Activated T-cell treated with anti-CD3 and anti-CD28 coated beads, Interleukin-2, amount 50 U/mL, for 1 hour (primary cell): ENCODE results near the gene PLD1.
"Not testable (repeated sequence)": the region's sequence is repeated elsewhere in the genome, so short reads cannot be mapped to it uniquely, and the experiment has no call there.

ENCODE experiments used
- DNase-seq: peaks from one replicate; pipeline ENCODE4 v3.0.0-alpha.2; 2020

Gene PLD1

DNA sequence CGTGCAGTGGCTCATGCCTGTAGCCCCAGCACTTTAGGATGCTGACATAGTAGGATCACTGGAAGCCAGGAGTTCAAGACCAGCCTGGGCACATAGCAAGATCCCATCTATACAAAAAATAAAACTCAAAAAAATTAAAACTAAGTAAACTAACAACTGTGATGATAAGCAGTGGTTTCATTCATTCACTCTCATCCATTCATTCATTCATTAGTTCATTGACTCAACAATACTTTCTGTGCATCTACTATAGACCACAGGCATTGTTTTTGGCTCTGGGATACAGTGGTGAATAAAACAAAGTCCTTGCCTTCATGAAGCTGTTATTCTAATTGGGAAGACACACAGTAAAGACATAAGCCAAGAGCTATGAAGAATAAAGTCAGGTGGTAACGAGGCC lies 25.3 kb upstream of the PLD1 start:
- no peak for DNase-seq

DNA sequence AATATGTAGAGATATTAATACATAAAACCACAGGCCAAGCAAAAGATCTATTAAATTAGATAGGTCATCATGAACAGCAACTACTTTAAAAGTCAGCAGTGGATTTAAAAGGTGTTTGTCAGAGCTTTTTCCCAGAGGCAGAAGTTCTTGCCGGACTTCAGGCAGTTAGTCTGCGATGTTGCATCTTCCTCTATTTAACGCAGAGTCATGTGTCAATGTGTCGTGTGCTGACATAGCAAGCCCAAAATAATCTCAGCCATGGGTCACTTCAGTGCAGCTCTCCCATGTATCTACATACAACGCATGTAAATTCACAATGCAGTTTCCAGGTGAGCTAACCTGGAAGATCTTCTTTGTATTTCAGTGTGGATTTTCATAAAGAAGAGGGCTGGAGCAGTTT lies 24.8 kb upstream of the PLD1 start:
- no peak for DNase-seq

DNA sequence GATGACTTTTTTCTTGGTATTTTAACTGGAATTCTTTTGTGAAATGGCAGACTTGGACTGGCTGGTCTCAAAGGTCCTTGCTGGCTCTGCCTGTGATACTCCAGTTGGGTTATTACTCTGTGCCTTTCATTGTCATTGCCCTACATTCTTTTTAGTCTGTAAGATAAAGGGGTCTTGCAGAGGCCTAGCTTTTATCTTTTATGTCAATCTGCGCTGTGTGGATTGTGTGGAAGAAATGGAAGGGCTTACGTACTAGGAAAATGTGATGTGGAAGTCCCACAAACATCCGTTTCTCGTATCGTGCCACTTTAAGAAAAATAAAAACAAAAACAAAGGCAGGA lies 24.1 kb upstream of the PLD1 start:
- no peak for DNase-seq

DNA sequence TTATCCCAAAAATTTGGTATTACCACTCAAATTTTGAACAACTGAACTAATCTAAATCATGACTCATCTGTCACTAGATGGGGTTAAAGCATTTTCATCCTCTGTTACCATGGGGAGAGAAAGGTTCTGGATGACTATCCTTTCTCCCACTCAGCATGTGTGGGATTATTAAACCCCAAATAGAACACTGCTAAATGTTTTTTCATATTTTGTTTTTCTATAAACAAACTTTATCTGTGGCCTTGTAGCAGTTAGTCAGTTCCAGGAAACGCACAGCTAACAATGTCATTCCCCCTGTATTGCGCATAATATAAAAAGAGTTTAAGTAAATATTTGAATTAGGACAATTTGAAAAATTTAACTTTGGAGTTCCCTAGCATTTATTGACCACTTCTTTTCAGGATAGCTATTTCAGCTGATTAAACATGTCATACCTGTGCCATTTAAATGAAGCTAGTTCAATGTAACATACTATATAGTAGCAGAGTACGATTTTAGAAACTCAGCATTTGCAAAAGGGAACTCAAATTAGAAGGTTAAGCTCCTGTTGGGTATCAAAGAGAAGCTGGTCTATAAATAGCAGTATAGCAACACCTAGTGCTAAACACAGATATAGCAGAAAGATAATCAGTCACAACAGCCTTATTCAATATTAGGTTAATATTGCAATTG lies 23.6 kb upstream of the PLD1 start:
- no peak for DNase-seq

DNA sequence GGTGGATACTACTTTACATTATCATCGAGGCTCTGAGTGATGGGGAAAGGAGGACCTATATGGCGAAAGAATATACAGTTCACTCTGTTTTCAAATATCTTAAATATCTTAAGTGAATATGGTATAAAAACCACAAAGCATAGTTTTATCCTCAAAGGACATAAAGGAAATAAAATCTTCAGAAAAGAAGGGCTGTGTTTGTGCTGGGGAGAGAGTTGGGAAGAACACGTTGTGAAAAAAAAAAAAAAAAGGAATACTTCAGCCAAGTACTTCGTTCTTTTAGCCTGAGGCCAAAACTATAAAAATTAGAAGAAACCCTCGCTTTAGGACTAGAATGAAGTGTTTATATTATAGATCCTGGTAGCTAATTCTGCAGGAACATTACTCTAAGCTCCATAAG lies 22.7 kb upstream of the PLD1 start:
- no peak for DNase-seq

DNA sequence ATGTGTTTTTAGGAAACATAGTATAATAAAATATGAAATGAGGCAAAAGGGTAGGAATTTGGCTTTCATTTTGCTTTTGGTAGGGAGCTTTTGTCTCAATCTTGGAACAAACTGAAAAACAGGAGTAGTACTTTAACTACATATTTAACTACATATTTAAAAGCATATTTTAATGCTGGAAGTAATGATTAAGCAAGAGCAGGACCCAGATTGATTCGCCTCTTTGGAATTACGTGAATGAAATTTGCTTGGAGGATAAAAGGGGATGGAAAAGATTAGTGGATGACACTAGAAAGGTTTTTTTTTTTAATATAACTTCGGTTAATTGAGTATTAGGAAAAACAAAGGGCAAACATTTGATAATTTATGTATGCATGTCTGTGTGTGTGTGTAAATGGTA lies 21.7 kb upstream of the PLD1 start:
- no peak for DNase-seq

DNA sequence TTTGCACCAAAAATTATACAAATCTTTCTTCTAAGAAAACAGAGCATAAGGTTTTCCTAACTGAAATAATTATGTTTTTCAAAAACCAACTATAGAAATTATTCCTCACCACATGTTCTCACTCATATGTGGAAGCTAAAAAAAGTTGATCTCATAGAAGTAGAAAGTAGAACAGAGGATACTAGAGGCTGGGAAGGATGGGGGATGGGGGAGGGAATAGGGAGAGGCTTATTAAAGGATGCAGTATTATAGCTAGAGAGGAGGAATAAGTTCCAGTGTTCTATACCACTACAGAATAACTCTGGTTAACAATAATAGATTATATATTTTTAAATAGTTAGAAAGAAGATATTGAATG lies 20.2 kb upstream of the PLD1 start:
- DNase-seq: no peak

DNA sequence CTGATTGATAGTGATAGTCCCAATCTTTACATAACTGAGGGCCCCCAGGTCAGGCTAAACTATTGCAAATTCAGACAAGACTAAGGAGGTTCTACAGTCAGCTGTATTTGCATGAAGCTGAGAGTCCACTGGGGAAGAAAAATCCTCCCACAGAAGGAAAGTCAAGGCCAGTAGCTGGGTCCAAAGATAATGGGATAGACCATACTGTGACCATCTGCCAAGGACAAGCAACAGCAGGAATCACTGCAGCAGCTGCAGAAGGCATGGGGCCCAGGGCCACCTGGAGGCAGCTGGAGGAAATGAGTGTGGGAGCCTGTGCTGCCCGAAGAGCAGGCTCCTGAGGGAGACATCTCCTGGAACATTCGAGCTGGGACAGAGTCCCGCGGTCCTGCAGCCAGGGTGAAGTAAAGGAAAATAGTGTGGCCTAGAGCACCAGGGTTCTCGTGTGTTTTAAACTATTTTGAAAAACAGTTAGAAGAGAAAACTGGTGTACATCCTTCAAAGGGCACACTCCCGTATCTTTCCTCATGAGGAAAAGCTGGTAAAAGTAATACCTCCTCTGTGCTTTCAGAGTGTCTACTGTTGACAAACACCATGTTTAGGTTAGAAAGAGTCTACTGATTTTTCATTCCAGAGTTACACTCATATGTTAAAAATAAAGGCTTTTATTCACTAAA lies 19.7 kb upstream of the PLD1 start:
- no peak for DNase-seq

DNA sequence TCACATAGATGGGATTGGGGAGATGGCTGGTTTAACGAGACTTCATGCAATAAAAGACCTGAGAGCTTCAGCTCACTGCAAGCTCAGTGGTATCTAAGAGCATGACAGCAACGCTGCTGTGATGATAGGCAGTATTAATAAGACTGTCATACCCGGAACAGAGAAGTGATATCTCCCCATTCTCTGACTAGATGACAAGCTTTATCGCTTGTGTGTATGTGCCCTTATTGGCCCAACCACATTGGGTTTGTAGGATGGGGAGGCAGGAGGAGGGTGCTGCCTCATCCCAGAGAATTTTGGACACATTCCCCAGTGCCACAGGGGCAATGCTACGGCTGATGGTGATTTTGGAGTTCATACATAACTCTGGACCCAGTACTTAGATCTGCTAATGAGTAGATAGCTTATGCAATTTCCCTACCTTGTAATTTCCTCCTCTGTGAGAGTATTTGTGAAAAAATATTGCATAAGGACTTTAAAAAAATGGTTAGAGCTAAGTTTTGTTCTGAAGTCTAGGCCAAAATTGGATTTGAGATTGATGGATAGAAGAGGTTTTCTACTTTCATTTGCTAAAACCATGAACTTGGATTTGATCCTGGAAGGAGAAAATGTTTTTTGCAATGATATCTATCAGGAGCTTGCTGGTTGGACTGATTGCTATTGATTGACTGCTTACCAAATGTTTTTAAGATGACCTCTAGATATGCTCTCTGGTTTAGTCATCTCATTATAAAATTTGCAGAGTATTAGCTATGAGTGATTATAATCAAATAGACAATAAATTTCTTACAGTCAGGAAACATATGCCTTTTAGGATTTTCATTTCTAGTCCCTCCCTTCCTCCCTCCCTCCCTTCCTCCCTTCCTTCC lies 18.9 kb upstream of the PLD1 start:
- DNase-seq: no peak

DNA sequence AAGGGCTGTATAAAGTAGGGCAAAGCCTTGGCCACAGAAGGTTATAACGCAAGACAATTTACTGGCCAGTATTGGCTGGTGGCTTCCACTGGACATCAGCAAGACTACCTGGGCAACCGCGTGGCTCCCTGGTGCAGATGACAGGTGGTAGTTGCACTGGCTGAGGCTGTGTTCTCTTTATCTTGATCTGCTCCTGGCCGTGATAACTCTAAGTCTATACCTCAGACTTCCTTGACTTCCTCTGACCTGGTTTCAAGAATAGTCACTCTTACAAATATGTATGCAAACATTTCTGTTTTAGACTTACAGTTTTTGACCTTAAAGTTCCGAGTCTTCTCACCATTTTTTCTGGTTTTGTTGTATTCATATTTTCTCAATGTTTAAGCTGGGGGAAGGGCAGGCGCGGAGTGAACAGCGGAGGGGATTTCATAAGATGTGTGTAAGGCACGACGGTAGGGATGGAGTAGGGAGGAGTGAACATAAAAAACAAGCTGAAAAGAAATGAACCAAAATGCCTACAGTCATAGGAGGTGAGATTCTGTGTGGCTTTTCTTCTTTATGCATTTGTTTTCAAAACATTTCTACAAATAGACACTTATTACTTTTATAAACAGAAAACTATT lies 17.7 kb upstream of the PLD1 start:
- DNase-seq: no peak

DNA sequence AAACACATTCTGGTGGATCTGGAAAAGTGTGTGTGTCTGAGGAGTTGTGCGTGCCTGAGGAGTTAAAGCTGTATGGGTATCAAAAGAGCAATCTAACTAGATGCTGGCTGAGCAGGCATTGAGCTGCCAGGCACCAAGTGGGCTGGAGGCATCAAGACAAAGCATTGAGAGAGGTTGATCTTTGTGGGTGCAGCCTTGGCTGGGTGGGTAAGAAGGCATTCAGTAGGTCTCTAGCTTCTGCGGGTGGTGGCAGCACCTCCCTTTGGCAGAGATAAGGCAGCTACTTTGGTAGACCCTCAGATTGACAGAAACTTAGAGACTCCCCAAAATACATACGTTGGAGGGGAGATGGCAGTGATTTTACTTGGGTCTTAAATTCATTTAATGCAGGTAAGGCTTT lies 17.1 kb upstream of the PLD1 start:
- DNase-seq: peak; percentile 16

DNA sequence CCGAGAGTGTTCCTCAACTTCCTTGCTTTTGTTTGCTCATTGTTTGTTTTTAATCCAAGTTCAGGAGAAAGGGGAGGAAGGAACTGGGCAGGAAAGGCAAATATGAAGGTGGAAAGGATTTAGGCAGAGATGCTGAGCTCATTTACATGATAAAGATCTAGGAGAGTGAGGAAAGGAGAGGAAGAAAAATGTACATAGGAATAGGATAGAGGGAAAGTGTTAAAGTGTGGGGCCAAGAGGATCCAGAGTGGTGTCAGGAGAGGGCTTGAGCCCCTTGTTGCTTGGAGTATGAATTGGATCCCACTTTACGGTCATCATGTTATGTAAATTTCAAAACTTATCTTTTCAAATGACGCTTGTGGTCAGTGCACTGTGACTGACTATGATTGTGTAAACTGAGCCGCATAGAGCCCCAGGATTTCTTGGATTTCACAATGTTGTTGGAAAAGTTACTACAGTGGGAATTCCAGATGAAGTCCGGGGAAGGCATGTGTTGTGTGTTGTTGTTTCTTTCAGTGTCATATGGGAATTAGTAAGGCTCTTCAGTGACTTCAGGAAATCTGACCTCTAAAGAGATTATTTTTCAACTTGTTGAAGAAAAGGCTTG lies 15.0 kb upstream of the PLD1 start:
- no peak for DNase-seq

DNA sequence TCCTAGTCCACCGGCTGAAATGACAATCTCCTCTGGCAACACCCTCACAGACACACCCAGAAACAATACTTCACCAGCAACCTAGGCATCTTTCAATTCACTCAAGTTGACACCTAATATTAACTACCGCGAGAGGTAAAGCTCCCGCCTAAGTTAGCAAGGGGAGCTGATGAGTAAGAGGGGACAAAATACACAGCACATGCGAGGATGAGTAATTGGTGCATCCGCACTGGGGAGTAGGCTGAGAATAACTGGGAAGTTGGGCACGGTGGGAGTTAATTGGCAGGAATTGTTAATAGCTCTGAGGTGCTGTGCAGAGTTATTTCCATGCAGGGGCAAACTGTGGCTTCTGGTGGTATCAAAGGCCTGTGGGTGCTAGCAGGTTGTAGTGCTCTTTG lies 14.5 kb upstream of the PLD1 start:
- DNase-seq: no peak

DNA sequence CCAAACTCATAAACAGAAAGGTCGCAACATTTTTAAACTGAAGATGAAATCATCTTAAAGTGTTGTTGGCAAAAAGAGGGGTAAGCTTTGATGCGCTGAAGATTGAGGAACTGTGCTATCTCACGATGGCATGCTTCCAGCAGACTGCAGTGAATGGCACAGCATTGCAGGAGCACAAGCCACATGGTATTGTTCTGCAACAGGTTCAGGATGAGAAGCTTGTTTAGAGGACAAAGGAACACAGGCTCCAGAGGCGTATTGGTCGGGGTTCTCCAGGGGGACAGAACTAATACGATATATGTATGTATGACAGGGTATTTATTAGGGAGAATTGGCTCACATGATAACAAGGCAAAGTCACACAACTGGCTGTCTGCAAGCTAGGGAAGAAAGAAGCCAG lies 13.8 kb upstream of the PLD1 start:
- DNase-seq: no peak

DNA sequence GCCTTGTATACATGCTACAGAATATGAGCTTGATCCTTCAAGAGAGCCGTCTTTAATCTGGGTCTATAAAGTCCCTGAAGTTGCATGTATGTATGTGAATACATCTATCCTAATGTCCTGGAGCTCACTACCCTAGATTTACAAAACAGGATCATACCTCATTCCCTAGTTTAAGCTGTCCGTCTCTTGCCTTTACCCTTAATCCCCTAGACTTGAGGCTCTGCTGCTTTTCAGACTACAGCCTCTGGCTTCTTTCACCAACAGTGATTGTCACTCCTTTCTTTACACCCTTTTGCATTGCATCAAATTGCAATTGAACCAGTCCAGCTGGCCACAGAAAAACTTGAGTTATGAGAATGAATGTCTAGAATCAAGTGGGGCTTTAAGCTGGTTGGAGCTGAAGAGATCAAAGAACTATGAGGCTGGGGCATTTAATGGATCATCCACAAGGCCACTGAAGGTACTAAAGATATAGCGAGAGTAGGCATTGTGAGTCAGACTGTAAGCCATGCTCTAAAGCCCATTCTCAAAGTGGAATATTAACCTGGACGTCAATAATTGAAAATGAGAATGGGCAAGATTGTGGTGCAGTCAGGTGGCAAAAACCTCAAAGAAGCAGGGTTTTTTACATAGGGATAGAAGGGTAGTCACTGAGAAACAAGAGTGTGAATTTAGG lies 12.3 kb upstream of the PLD1 start:
- DNase-seq: no peak

DNA sequence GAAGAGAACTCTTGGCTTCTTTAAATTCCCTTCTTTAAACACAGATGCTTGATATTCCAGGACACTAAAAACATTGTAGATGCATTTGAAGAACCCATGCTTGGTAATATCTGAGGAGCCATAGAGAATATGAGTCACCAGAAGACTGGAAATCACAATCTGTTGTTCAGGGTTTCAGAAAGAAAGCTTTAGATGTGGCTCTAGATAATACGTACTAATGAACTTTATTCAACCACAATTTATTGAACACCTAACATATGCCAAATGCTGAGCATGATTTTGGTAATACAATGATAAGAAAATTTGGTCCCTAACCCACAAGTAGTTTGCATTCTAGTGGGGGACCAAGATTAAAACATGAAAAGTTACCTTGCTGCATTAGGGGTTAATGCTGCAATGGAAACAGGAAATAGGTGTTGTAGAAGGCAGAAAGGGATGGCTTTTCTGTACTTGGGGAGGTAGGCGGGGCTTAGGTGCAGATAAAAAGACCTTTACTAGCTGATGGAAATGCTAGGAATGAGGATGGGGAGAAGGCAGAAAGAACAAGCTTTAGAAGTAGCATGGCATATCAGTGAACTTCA lies 11.6 kb upstream of the PLD1 start:
- no peak for DNase-seq

DNA sequence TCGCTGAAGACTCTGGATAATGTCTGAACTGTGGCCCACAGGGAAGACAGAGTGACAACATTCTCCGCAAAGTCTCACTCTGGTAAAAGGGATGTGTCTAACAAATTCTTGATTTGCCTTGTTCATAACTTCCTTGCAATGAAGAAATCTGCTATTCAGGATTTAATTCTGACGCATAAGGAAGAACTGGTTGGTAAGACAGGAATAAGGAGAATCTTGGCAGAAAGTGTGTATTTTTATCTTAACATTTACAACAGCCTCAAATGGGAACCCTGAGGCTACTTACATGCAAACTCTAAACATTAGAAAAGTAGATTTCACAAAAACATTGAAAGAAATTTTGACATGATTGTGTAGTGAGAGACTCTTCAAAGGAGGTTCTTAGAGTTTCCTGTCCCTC lies 10.8 kb upstream of the PLD1 start:
- no peak for DNase-seq

DNA sequence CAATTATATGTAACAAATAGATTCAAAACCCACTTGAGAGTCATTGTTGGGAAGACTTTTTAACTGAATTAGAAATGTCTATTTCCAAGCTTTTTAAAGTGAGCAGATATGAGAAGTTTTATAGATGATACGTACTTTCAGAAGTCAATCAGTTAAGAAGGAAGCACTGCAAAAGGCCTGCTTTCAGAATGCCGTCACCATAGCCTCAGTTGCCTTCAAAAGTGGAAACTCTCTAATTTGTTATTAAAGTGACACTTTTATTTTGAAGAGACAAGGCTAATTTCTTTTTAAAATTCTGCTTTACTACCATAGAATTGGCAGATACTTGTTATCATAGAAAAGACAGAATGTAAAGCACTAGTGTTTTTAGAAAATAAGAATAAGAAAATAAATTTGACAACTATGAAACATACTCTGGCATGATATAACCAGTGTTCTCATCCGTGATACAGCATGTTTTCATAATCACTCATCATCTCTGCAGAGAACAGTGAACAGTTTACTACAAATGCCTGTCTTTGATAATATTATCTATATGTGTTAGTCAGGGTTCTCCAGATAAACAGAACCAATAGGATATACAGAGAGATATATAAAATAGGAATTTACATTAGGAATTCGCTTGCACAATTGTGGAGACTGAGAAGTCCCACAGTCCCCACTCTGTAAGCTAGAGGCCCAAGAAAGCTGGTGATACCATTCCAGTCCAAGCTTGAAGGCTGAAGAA lies 7.0 kb upstream of the PLD1 start:
- no peak for DNase-seq

DNA sequence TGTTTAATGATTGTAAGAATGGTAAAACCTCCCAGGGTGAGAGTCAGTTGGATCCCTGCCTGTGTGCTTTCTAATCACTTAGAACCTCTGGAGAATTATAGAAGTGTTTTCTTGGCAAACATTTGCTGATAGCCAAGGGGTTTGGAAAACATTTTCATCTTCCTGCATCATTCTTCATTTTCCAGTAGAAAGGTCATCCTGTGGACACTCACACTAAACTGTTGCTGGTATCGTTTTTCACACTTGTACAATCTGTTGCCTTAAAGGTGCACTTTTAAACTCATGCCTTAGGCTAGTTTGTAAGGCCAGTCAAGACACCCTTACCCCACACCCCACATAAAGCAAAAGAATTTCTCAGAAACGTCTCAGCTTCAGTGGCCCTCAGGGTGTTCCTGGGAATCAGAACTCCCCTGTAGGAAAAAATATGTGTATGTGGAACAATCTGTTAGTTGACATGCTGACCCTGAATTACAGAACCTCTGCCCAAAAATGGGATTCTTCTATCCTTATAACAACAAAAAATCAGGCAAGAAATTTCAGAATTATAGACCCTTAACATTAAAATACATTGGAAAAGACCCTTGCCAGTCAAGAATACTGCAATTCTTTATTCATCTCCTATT lies 5.8 kb upstream of the PLD1 start:
- no peak for DNase-seq

DNA sequence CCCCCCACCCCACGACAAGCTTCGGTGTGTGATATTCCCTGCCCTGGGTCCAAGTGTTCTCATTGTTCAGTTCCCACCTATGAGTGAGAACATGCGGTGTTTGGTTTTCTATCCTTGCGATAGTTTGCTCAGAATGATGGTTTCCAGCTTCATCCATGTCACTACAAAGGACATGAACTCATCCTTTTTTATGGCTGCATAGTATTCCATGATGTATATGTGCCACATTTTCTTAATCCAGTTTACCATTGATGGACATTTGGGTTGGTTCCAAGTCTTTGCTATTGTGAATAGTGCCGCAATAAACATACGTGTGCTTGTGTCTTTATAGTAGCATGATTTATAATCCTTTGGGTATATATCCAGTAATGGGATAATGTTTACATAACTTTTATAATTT lies 4.4 kb upstream of the PLD1 start:
- DNase-seq: not testable (repeated sequence)

DNA sequence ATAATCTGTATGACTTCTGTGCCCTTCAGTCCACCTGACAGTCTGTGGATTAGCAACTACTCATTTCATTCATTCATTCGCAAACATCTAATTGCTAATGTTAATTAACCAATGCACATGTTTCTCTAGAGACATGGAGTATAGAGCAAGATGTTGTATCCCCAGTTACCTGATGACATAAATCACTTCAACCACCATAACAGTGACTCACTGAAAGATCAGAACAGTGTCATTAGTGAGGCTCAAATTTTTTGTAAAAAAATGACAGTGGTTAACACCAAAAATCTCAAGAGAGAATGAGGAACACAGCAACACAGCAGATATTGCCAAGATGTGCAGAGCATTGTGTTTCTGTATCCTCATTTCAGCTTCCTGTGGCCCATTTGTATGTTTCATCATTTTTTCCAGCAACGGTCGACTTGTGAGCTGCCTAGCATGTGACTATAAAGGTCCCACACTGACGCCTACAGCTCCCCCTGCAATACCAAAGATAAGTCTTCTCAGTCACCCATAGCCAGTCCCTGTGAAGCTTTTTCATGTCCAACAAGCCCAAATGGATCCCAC lies 3.7 kb upstream of the PLD1 start:
- DNase-seq: no peak
